HG03469 (cell line): ENCODE data around the gene CDH23.

Experiments
- ATAC-seq: cut with Tn5 transposase; IDR thresholded peaks from one replicate; pipeline ENCODE4 v1.9.1; 2021; ENCODE audit warnings: mild to moderate bottlenecking, moderate library complexity, moderate number of reproducible peaks; ENCODE audit not compliant: unreplicated experiment

The CDH23 gene

GRCh38 chr10:71391701-71392100 is 5.0 kb upstream of the CDH23 start:
- ATAC-seq: no peak

GRCh38 chr10:71392292-71392691 is 4.4 kb upstream of the CDH23 start:
- no peak for ATAC-seq

- no peak for ATAC-seq
Measured at GRCh38 chr10:71392791-71393781, 3.6 kb upstream of the CDH23 start.

GRCh38 chr10:71393841-71394475 is 2.8 kb upstream of the CDH23 start:
- no peak for ATAC-seq

- ATAC-seq: no peak
Measured at GRCh38 chr10:71394926-71395562, 1.7 kb upstream of the CDH23 start.

GRCh38 chr10:71395621-71396020 is 1.1 kb upstream of the CDH23 start:
- ATAC-seq: no peak

- no peak for ATAC-seq
Measured at GRCh38 chr10:71396084-71396710, 523 bp upstream of the CDH23 start.

DNA sequence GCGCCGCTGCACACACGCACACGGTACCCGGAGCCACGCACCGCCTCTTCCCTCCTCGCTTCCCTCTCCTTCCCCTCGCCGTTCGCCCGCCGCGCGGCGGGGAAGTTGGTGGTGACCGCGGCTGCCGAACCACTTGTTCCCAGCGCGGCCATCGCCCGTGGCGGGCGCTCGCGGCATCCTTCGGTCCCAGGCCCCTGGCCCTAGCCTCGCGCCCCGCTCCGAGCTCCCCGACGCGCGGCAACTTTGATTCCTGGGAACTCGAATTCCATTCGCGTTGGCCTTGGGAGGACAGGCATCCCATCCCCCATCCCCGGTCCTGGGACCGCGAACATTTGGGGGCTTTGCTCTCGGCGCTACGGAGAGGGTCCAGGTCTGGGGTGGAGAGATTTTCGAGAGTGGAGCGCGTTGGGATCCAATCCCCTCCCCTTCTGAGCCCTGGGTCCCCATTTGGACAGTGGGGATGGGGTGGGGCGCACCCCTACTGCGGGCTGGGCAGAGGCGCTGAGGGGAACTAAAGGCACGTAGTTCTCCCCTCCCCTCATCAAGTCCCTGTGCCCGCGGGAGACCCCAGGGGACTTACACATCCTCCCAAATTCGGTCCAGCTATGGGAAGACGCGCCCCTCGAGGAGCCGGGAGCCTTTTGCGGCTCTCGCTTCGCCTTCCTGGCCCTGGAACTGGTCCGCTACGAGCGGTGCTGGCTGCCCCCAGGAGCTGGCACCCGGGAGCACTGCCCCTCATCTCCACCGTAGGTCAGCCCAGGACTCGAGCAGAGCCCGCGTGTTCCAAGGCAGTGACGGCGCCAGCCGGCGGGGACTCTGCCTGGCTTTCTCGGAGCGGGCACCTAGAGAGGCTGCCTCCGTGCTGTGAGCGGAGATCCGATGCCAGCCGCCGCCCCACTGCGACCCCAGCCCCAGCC is 834 bp downstream of the CDH23 start:
- ATAC-seq: no peak

- ATAC-seq: no peak
Measured at GRCh38 chr10:71398976-71399375, 2.3 kb downstream of the CDH23 start.

GRCh38 chr10:71399946-71400345 is 3.2 kb downstream of the CDH23 start:
- no peak for ATAC-seq

GRCh38 chr10:71401056-71401455 is 4.3 kb downstream of the CDH23 start:
- ATAC-seq: no peak

DNA sequence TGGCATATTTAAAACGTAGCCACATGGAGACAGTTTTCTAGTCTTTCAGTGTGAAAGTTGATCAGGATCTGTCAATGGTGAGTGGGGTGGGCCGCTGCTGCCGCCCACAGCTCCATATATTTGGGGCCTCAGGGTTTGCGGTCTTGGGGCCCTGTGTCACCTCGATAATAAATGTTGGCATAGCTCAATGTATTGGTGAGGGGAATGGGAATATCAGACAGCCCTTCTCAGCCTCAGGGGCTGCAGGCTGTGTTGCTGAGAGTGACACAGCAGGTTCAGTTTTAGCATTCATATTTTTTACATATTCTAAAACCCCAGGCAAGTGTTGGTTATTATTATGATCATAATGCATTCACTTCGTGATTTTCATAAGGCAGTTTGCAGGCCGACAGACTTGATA is 5.3 kb downstream of the CDH23 start:
- no peak for ATAC-seq

GRCh38 chr10:71404503-71405295 is 8.0 kb downstream of the CDH23 start:
- no peak for ATAC-seq

DNA sequence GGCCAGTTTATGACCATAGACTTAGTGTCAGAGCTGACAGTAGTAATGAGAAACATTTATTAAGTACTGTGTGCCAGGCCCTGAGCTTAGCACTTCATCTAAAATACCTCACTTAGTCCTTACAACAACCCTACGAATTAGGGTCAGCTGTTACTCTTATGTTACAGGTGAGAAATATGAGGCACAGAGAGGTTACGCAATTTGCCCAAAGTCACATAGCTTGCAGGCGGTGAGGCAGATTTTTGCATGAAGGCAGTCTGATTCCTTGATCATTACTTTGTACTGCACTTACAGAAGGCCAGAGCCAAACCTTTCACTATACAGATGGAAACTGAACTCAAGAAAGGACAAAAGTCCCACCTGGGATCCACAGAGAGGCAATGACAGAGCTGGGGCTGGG is 10.2 kb downstream of the CDH23 start:
- no peak for ATAC-seq

DNA sequence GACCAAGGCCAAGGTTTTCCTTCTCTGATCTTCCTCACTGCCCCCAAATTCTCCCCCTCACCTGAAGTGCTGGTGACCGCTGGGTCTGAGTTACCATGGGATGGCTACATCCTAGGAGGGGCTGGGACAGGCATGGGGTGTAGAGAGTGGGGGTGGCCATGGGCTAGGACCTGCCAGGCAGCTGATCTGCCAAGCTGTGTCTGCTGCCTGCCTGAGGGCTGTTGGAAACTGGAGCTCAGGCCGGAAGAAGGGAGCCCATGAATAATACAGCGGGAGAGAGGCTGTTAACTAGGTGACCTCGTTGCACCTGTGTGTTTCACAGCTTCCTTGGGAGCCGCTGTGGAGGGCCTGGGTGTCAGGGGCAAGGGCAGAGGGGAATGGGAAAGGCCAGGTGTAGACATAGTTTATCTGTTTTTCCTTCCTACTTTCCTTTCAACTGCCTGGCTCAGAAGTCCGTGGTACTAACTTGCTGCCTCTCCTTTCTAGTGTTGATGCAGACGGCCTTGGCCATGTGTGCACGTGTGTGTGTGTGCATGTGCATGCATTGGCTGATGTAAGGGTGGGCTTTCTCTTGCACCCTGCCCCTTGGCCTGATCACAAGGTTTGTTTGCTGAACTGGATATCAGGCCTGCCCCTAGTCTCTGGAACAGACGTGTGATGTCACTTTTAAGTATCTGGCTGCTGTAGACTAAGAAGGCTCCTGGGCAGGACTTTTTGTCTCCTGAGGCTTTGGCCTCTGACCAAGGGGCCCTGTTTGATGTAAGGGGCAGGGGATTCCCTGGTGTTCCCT is 11.9 kb downstream of the CDH23 start:
- no peak for ATAC-seq

DNA sequence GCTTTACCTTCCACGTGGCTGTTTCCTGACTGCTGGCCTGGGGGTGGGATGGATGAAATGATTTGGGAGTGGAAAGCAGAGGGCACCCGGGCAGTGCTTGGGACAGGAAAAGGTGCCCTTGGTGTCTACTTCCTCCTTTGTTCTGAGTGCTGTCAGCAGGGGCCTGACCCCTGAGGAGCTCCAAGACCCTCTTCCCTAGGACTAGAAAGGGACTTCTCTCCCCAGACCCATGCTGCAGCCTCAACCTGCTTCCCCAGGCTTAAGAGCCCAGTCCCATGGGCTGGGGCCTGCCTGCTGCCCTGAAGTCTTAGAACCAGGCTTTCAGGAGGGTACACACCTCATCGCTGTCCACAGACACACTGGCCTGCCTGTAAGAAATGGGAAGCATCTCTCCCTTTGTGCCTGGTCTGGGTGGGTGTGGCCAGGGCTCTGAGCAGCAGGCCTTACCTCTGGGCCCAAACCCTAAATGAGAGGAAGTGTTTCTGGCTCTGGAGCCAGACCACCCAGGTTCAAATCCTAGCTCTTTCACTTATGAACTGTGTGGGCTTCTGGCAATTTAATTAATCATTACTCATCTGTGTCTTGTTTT is 12.9 kb downstream of the CDH23 start:
- ATAC-seq: no peak

- no peak for ATAC-seq
Measured at GRCh38 chr10:71413581-71413980, 16.9 kb downstream of the CDH23 start.

GRCh38 chr10:71414359-71414758 is 17.6 kb downstream of the CDH23 start:
- no peak for ATAC-seq
